ENCODE measurements around the gene MRC2. TPM values are rescaled to one million over a fixed set of nuclear protein-coding genes. Genes with fewer than 3 reads are reported as not detected.

Gene MRC2
- total RNA-seq, 4 donors from 2014 or later = 23.3 to 59.8 (median 39.9) TPM

DNA sequence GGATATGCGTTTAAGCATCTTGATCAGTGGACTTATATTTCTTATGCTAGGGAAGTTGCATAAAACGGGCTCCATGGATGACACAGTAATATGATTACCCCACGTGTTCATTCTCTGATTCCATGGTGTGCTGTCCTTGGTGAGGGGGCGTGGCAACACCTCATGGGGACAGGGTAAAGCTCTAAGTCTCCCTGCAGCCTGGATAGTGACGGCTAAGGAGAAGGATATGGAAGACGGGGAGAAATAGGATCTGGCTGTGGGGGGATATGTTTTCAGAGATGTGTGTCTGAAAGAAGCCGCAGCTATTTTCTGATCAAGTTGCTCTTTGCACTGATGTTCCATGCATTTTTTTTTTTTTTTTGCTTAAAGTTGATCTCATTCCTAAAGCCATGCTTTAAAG lies 96.4 kb downstream of the MRC2 start:
- no peak for ATAC-seq
- peaks cover 8% of the 10 kb centered on the region for H3K27me3 ChIP-seq
- WGBS, 2 donors (ENCODE audit: low coverage in 1 of 2) = 69 to 84% methylated on average over 5 to 7 of the region's 7 CpGs
- no peak for TF ChIP-seq EP300 (IDR thresholded peaks at IDR 0.05)
- no peak for TF ChIP-seq POLR2AphosphoS5 (IDR thresholded peaks at IDR 0.05)
- TF ChIP-seq, protein P1, sequence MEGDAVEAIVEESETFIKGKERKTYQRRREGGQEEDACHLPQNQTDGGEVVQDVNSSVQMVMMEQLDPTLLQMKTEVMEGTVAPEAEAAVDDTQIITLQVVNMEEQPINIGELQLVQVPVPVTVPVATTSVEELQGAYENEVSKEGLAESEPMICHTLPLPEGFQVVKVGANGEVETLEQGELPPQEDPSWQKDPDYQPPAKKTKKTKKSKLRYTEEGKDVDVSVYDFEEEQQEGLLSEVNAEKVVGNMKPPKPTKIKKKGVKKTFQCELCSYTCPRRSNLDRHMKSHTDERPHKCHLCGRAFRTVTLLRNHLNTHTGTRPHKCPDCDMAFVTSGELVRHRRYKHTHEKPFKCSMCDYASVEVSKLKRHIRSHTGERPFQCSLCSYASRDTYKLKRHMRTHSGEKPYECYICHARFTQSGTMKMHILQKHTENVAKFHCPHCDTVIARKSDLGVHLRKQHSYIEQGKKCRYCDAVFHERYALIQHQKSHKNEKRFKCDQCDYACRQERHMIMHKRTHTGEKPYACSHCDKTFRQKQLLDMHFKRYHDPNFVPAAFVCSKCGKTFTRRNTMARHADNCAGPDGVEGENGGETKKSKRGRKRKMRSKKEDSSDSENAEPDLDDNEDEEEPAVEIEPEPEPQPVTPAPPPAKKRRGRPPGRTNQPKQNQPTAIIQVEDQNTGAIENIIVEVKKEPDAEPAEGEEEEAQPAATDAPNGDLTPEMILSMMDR (IDR thresholded peaks at IDR 0.05) = no peak
- no peak for TF ChIP-seq POLR2A (IDR thresholded peaks at IDR 0.05)
- no peak overlapping the region for H3K27ac ChIP-seq
- H3K36me3 ChIP-seq = no peaks in the 10 kb centered on the region
- no peak overlapping the region for H3K4me3 ChIP-seq
- no peaks in the 10 kb centered on the region for H3K9me3 ChIP-seq
- H3K4me1 ChIP-seq = no peaks in the 10 kb centered on the region

- ATAC-seq = no peak
- no peak overlapping the region for H3K4me3 ChIP-seq
These were observed 97.1 kb downstream of the MRC2 start for GRCh38 chr17:62724398-62725146.

GRCh38 chr17:62725791-62726249 lies 98.3 kb downstream of the MRC2 start:
- H3K27me3 ChIP-seq = peaks cover 15% of the 10 kb centered on the region
- no peaks in the 10 kb centered on the region for H3K36me3 ChIP-seq
- no peak for ATAC-seq
- no peaks in the 10 kb centered on the region for H3K9me3 ChIP-seq
- H3K4me1 ChIP-seq = no peaks in the 10 kb centered on the region
- TF ChIP-seq POLR2A (IDR thresholded peaks at IDR 0.05) (no peak), POLR2AphosphoS5 (IDR thresholded peaks at IDR 0.05) (no peak), EP300 (IDR thresholded peaks at IDR 0.05) (no peak)
- TF ChIP-seq, protein P1 (IDR thresholded peaks at IDR 0.05) = no peak
- no peak overlapping the region for H3K4me3 ChIP-seq
- H3K27ac ChIP-seq = no peak overlapping the region
- 50 to 70% methylated on average over 3 to 4 of the region's 5 CpGs for whole genome bisulfite sequencing, 2 donors (ENCODE audit: low coverage in 1 of 2)

More at GRCh38 chr17:62724398-62725146, 97.1 kb downstream of the MRC2 start:
- TF ChIP-seq, protein P1 (IDR thresholded peaks at IDR 0.05) = no peak
- no peak for TF ChIP-seq POLR2A (IDR thresholded peaks at IDR 0.05)
- TF ChIP-seq EP300 (IDR thresholded peaks at IDR 0.05) = no peak
- TF ChIP-seq POLR2AphosphoS5 (IDR thresholded peaks at IDR 0.05) = no peak
- no peaks in the 10 kb centered on the region for H3K9me3 ChIP-seq
- no peaks in the 10 kb centered on the region for H3K4me1 ChIP-seq
- 58 to 67% methylated on average over 10 of the region's 16 CpGs for WGBS, 2 donors (ENCODE audit: low coverage in 1 of 2)
- H3K27me3 ChIP-seq = peaks cover 8% of the 10 kb centered on the region
- H3K27ac ChIP-seq = no peak overlapping the region
- H3K36me3 ChIP-seq = no peaks in the 10 kb centered on the region

DNA sequence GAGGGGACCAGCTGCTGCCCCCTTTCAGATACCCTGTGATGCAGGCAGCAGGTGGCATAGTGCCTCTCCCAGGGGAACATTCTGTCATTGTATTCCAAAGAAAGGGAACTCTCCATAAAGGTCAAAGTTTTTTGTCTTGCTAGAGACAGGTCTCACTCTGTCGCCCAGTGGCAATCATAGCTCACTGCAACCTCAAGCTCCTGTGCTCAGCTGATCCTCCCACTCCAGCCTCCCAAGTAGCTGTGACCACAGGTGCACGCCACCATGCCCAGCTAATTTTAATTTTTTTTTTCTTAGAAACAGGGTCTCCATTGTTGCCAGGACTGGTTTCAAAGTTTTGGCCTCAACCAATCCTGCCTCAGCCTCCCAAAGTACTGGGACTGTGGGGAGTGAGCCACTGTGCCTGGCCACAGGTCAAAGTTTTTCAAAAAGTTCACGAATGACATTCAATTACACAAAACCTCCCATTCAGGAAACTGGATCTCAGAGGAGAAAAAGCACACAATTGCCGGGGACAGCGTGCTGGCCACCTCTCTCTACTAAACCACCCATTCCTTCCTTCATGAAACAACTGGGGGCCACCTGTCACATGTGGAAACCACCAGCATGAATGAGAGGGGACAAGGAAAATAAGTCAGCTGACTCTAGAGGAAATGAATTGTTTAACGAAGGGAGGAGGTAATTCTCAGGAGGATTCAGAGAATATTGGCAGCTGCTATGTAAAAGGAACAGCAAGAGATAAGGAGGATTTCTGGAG lies 100.6 kb downstream of the MRC2 start:
- TF ChIP-seq, protein P1 (IDR thresholded peaks at IDR 0.05) = no peak
- TF ChIP-seq POLR2A (IDR thresholded peaks at IDR 0.05) (no peak), POLR2AphosphoS5 (IDR thresholded peaks at IDR 0.05) (no peak), EP300 (IDR thresholded peaks at IDR 0.05) (no peak)
- Histone ChIP-seq H3K4me1 (no peaks in the 10 kb centered on the region), H3K36me3 (no peaks in the 10 kb centered on the region), H3K27ac (no peak overlapping the region), H3K4me3 (no peak overlapping the region), H3K9me3 (no peaks in the 10 kb centered on the region), H3K27me3 (peaks cover 15% of the 10 kb centered on the region)
- no peak for ATAC-seq
- 70 to 76% methylated on average over 4 to 5 of the region's 6 CpGs for WGBS, 2 donors (ENCODE audit: low coverage in 1 of 2)

Measured in gastroesophageal sphincter (tissue), 4 donors.